Measurements from ENCODE around the gene KANSL1.

The KANSL1 gene

DNA sequence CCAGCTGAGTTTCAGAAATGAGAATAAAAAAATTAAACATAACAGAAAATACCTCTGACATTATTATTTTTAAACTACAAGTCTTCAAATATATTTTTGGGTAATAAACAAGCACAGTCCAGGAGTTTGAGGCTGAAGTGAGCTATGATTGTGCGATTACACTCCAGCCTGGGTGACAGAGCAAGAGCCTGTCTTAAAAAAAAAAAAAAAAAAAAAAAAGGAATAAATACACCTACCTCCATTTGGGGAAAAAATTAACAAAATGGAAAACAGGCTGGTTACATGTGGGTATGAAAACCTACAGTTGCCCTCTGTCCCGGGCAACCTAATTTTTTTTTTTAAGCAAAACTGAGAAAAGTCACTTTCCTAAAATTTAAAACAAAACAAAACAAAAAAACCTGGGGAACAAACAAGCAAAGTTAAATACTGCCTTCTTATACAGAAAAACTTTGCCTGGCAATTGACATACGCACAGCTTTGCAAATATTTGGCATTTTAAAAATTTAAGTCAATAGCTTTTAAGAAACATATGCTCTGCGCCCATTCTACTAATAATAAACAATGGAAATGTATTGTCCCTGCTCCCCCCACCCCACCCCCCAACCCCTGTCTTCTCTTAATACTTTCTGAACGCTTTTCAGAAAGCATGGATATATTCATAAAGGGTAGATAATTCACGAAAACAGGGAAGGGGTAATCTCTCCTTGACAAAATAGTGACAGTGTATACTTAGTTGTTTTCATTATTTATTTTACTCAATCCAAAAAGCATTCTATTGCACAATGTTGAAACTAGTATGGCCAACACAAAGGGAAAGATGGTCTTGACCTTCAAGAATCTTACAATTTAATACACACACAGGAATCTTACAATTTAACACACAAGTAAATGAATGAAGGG is 112.9 kb downstream of the KANSL1 start:
- DNase-seq (ENCODE audit: low spot score), result no peak

DNA sequence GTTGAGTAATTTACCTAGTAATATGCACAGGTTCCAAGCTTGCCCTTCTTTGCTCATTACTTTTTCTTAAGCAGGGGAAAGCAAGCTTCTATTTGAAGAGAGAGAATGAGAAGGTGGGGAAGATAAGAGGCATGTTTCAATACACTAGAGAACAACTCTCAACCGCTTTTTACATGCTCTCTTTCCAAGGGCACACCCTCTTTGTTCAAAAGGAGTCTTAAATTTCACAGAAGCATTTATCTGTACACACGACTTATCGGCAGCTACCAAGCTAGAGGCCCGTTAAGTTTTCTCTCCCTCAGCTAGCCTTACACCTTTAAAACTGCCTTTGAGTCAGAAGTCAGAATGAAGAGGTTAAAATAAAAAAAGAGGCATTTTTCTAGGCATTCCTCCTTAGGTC is 114.6 kb downstream of the KANSL1 start:
- no peak for DNase-seq (ENCODE audit: low spot score)

DNA sequence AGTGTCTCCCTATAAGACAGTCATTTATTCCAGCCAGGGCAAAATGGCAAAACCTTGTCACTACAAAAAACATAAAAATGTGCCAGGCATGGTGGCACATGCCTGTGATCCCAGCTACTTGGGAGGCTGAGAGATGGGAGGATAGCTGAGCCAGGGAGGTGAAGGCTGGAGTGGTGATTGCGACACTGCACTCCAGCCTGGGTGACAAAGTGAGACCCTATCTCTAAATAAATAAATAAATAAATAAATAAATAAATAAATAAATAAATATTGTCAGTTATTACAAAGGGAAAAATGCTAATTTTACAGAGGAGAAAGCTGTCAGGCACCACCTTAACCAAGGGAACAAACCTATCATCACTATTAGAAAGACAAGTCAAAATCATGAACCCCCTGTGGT is 118.7 kb downstream of the KANSL1 start:
- DNase-seq (ENCODE audit: low spot score), result no peak

DNA sequence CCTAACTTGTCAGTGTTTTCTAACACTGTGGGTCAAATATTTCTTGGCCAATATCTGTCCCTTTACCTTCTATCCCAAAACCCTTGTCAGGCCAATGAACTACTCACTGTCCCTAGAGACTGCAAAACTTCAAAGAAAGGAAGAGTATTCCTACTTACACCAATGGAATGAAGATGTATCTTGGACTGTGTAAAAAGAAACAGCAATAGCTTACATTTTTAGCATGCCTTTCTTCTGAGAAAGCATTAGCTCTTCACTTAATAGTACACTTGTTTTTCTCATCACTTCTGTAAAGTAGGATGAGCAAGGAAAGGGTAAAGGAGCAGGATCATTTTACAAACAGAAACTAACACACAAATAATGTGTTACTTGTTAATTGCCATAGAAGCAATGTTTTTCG is 120.2 kb downstream of the KANSL1 start:
- DNase-seq (ENCODE audit: low spot score), result peak; percentile 69

DNA sequence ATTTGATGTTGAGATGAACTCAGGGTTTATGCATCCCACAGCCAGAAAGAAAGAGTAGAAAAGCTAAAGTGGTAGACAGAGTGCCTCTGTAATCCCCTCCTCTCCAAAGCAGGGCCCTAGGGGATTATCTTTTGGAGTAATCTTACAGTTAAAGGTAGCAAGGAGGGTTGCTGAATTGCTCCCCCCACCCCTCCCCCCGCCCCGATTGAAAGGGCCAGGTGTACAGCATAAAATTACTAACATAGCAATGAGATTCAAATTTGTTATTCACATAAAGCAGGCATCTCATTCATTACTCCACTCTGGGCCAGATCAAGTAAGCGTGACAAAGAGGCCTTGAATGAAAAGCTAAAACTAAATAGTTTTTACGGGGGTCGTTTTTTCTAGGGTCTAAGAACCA is 121.4 kb downstream of the KANSL1 start:
- DNase-seq (ENCODE audit: low spot score), result no peak

DNA sequence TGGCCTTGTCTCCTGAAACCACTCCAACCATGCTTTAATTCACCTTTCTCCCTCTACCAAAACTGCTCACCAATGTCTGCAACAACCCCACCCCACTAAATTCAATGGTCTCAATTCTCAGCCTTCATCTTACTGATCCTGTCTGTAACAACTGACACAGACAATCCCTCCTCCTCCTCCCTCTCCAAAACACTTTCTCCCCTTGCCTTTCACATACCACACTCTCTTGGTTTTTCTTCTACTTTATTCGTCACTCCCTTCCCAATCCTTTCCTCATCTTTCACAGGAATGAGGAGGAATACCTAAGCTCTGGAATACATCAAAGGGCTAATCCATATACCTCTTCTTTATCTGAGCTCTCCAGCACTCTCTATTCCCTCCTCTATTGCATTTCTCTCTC is 128.8 kb downstream of the KANSL1 start:
- DNase-seq (ENCODE audit: low spot score), result no peak

DNA sequence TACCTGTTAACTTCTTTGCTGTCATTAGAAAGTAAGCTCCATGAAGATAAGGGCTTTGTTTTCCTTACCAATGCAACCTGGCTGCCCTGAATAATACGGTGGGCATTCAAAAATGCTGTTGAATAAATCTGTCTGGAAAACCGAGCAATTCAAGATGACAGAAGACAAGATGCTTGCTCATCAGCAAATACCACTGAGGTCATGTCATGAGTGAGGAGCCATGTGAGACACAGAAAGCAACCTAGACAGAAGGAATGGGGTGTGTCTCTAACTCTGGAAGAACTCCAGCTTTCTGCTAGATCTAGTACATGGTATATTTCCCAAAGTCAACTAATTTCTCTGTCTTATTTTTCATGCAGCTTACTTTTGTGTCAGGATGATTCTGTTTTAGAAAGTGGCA is 130.0 kb downstream of the KANSL1 start:
- DNase-seq (ENCODE audit: low spot score), result peak; percentile 86

DNA sequence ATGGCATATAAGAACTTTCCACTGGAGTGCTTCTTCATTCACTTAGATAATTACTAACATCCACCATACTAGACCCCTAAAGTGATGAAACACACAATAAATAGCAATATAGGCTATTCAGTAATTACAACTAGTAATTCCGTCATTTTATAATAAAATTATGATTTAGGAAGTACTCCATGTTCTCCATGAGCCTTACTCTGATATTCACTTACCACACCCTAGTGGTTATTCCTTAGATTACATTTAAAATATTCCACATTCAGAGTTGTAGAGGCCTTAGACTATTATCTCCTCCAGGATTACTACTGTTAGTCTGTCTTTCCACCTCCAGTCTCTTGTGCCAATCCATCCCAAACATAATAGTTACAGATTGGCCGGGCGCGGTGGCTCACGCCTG is 131.8 kb downstream of the KANSL1 start:
- DNase-seq (ENCODE audit: low spot score), result peak; percentile 16

DNA sequence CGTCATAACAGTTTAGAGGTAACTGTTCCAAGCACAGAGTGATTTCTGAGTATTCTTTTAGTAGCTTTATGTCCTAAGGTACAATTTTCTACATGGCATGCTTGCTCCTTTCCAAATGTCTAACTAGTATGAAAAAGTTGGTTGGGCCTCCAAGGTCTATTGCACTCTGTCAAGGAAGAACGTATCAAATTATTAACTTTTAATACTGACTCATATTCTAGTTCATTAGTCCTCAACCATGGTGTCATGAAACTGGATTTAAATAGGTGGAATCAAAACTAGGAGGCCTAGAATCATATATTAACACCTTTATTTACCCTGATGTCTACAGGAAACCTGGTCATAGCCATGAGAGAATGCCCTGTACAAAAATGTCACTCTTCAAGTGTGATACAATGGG is 132.8 kb downstream of the KANSL1 start:
- no peak for DNase-seq (ENCODE audit: low spot score)

DNA sequence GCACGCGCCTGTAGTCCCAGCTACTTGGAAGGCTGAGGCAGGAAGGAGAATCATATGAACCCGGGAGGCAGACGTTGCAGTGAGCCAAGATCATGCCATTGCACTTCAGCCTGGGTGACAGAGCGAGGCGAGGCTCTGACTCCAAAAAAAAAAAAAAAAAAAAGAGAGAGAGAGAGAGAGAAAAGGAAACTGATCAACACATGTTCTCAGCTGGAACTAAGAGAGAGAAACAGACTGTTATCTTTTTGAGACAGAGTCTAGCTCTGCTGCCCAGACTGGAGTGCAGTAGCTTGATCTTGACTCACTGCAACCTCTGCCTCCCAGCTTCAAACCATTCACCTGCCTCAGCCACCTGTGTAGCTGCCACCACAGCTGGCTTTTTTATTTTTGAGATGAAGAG is 133.7 kb downstream of the KANSL1 start:
- no peak for DNase-seq (ENCODE audit: low spot score)

DNA sequence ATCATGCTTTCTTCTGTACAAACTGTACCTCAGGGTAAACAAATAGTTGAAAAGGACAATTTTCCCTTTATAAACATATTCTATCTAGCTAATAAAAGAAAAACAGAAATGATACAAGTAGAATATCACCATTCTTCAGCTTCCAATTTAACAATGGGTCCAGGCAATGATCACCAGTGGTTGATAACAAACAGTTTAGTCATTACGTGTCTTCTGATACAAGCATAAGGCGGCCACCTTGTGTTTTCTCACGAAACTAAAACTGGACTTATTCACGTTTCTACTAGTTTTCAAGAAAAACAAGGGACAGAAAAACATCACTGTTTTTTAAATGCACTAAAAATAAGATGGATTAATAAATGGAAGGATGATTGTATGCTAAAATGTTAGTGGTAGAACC is 135.9 kb downstream of the KANSL1 start:
- no peak for DNase-seq (ENCODE audit: low spot score)

DNA sequence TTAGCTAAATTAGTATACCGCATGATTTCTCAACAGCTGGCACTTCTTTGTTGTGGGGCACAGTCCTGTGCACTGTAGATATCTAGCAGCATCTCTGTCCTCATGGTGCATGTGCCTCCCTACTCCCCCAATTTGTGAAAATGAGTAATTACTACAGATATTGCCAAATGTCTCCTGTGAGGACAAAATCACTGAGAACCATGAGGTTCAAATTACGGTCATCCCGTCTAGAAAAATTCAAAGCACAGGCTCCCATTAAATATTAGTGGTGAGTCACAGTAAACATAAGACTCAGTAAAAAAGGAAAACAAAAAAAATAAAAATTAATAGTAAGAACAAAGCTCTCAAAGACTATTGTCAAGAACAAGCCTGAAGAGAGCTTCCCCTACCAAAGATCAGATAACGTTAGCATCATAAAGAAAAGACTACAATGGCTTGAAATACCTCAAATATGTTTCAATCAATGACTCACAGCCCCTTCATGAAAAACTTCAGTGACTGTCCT is 136.4 kb downstream of the KANSL1 start:
- peak; percentile 53 for DNase-seq (ENCODE audit: low spot score)

DNA sequence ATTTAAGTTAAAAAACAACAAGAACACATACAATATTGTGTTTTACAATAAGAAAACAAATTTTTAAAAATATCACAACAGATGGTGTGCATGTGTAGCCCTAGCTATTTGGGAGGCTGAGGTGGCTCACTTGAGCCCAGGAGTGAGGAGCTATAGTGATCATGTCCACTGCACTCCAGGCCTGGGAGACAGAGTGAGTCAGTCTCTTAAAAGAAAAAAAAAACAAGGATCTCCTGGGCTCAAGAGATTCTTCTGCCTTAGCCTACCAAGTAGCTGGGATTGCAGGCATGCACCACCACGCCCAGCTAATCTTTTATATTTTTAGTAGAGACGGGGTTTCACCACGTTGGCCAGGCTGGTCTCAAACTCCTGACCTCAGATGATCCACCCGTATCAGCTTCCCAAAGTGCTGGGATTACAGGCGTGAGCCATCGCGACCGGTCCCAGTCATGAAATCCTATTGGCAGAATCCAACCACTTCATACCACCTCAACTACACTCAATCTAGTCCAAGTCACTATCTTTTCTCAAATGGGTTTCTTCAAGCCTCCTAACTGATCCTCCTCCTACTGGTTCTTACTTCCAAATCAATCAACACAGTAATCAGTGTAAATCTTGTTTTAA is 139.2 kb downstream of the KANSL1 start:
- DNase-seq (ENCODE audit: low spot score), result no peak

DNA sequence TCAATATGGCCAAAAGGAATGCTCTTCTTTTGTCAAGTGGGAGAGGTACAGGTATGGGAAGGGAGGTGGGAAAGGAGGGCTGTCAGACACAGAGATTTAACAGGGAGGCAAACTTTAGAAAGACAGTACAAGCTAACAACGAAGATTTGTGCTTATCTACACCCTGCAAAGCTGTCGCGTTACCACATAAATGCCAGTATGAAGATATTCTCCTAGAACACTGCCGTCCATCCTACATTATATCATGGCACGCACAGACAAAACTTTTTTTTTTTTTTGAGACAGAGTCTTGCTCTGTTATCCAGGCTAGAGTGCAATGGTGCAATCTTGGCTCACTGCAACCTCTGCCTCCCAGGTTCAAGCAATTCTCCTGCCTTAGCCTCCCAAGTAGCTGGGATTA is 143.6 kb downstream of the KANSL1 start:
- DNase-seq (ENCODE audit: low spot score), result no peak

DNA sequence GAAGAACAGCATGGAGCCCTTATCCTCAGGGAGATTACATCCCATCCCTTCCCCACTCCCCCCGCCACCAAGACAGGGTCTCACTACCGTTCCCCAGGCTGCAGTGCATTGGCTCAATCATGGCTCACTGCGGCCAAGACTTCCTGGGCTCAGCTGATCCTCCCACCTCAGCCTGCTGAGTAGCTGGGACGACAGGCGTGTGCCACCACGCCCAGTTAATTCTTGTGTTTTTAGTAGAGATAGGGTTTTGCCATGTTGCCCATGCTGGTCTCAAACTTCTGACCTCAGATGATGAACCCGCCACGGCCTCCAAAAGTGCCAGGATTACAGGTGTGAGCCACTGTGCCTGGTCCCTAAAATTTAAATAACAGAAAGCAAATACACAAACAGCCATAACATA is 145.4 kb downstream of the KANSL1 start:
- no peak for DNase-seq (ENCODE audit: low spot score)

DNA sequence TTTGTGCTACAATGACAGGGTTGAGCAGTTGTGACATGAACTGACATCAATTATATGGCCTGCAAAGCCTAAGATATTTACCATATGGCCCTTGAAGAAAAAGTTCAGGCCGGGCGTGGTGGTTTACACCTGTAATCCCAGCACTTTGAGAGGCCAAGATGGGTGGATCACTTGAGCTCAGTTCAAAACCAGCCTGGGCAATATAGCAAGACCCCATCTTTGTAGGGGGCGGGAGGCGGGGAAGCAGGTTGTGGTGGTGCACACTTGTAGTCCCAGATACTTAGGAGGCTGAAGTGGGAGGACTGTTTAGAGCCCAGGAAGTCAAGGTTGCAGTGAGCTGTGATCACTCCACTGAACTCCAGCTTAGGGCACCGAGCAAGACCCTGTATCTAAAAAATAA is 145.8 kb downstream of the KANSL1 start:
- no peak for DNase-seq (ENCODE audit: low spot score)

DNA sequence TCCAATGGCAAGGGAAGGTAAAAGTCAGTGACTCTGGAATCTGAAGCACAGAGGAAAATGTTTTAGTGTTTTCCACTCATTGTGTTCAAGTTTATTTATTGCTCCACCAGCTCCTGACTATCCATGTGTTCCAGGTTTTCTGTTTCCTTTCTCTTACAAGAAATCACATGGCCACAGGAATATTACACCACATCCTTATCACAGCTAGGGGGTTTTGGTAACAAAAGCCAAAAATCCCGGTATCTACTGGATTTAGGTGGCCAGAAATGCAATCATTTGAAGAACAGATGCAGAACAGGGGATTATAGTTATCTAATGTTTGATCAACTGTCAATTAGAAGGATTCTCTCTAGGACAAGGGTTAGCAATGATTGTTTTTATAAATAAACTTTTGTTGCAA is 146.3 kb downstream of the KANSL1 start:
- DNase-seq (ENCODE audit: low spot score), result no peak

DNA sequence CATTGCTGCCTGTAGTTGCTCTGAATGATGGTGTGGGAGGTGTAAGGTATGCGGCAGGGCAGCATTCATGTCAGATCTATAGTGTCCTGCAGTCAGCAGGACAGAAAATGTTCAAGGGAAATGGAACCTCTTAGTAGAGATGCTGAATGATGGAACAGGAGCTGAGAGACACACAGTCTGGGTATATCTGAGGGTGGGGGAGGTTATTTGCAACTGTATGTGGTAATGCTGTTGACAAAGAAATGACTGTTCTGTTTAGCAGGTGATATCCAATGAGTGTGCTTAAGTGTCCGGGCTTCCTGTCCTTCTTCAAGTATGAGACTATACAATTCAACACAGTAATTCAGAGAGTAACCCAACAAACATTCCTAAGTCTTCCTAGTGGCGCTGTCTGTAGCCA is 147.6 kb downstream of the KANSL1 start:
- DNase-seq (ENCODE audit: low spot score), result no peak

DNA sequence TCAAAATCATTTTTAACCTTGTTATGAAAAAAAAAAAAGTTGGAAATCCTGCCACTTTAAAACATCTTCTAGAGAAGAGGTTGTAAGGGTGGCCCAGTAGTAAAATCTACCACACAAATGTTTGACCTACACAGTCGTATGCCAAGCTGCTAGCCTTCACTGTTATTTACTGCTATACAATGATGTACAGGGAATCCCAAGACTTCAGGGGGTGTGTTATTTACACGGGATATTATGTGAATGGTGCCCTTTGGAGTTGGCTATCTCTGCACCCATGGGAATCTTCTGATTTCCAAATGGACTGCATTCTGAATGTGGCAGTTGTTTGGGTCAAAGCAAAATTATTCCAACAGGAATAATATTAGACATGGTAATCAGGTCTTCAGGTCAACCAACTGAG is 148.2 kb downstream of the KANSL1 start:
- DNase-seq (ENCODE audit: low spot score), result no peak

DNA sequence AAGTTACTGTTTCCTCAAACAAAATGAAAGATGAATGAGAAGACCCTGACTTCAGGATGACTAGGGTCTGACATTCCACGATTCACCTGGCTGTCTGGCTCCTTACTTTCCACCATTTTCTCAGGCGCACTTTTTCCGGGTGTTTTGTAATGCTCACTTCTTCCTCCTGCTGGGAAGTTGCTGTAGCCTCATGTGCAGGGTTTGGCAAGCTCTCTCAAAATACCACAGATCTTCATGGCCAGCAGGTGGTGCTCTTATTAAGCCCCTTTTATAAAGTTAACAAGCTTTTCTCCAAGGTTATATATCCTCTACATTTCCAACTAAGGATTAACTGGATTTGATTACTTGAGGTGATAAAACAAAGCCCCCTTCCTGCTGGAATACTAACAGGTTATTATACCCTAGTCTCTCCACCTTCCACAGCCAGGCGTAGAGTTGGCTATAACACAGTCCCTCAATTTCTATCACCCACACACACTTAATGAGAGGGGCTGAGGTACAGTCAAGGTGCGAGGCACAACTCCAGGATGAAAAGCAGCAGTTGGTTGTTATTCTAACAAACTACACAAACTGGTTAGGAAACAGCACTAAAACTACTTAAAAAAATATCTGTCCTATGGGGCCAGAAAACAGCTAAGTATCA is 148.8 kb downstream of the KANSL1 start:
- DNase-seq (ENCODE audit: low spot score), result peak; percentile 87

DNA sequence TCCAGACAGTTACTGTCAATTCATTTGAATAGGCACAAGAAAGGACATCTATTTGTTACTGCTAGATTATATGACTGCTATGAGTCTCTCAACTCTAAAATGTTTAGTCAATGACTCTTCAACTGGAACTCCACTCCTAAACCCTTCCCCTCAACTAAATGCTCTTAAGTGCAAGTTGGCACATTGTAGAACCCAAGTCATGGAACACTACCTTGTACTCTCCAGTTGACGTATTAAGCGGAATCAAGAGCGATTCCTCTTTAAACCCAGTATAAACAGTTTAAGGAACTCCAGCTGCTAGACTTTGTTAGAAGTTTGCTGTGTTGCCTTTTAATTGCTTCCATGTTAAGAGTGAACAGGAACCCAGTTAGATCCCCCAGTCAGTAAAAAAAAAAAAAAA is 149.6 kb downstream of the KANSL1 start:
- no peak for DNase-seq (ENCODE audit: low spot score)

DNA sequence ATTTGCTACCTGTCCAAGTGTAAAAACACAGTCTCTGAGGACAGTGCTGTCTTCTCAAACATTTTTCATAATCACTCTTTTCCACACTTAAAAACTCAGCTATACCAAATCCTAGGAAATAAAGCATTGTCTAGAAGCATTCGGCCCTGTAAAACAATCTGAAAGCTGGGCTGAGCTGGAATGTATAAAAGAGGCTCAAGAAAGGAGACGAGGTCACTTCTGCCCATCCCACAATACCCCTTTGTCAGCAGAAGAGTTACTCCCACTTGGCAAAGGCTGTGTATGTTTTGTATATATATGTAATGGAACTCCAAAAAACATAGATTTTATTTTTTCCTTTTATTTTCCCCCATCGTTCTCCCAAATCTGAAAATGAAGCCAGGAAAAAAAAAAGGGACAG is 150.3 kb downstream of the KANSL1 start:
- no peak for DNase-seq (ENCODE audit: low spot score)

DNA sequence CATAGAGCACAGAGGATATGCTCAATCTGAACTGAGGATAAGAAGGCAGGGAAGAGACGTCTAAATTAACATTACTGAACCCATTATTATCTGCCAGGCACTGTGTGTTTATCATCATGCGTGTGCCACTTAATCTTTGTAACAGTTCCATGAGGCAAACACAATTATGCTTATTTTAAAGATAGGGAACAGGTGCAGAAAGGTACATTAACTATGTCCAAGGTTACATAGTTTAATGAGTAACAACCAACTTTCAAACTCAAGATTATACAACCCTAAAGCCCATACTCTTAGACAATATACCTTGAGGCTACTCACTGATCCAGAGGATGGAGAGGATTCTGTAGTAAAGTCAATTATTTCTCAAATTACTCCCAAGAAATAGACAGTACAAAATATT is 151.0 kb downstream of the KANSL1 start:
- no peak for DNase-seq (ENCODE audit: low spot score)
